ENCODE data around the gene VWA3B.

VWA3B gene

GRCh38 chr2:98070081-98070480, 16.9 kb upstream of the VWA3B start:
- Histone ChIP-seq H3K27ac (ENCODE audit: low read depth, low read length) (no peak overlapping the region), H3K9me3 (ENCODE audit: insufficient read depth, low read length) (no peaks in the 10 kb centered on the region), H4K20me1 (ENCODE audit: low read depth, low read length) (no peaks in the 10 kb centered on the region), H3K4me2 (ENCODE audit: low read depth, low read length, poor library complexity, severe bottlenecking) (no peak overlapping the region), H3K36me3 (ENCODE audit: low read length) (no peaks in the 10 kb centered on the region), H2AFZ (ENCODE audit: low read depth, low read length, severe bottlenecking) (no peak overlapping the region), H3K9me2 (replicated peaks; ENCODE audit: insufficient read depth, low read length) (no peaks in the 10 kb centered on the region), H3F3A (ENCODE audit: insufficient read depth) (no peaks in the 10 kb centered on the region), H3K9ac (ENCODE audit: low read length) (no peak overlapping the region), H3K79me2 (ENCODE audit: insufficient read depth, low read length) (no peaks in the 10 kb centered on the region), H3K4me3 (ENCODE audit: insufficient read depth, low read length, poor library complexity, severe bottlenecking) (no peak overlapping the region), H3K27me3 (ENCODE audit: low read length) (no peaks in the 10 kb centered on the region)
- TF ChIP-seq EZH2phosphoT487 (conservative IDR thresholded peaks at IDR 0.05; ENCODE audit: low read length) (no peak), CTCF (IDR thresholded peaks at IDR 0.05; ENCODE audit: insufficient read depth, low read length, poor library complexity, severe bottlenecking) (no peak)

- Histone ChIP-seq H3K36me3 (ENCODE audit: low read length) (no peaks in the 10 kb centered on the region), H3K9me2 (replicated peaks; ENCODE audit: insufficient read depth, low read length) (no peaks in the 10 kb centered on the region), H3K9ac (ENCODE audit: low read length) (no peak overlapping the region), H3K4me2 (ENCODE audit: low read depth, low read length, poor library complexity, severe bottlenecking) (no peak overlapping the region), H3K27ac (ENCODE audit: low read depth, low read length) (no peak overlapping the region), H3F3A (ENCODE audit: insufficient read depth) (no peaks in the 10 kb centered on the region), H2AFZ (ENCODE audit: low read depth, low read length, severe bottlenecking) (no peak overlapping the region), H3K27me3 (ENCODE audit: low read length) (no peaks in the 10 kb centered on the region), H3K4me3 (ENCODE audit: insufficient read depth, low read length, poor library complexity, severe bottlenecking) (no peak overlapping the region), H4K20me1 (ENCODE audit: low read depth, low read length) (no peaks in the 10 kb centered on the region), H3K9me3 (ENCODE audit: insufficient read depth, low read length) (no peaks in the 10 kb centered on the region), H3K79me2 (ENCODE audit: insufficient read depth, low read length) (no peaks in the 10 kb centered on the region)
- TF ChIP-seq CTCF (IDR thresholded peaks at IDR 0.05; ENCODE audit: insufficient read depth, low read length, poor library complexity, severe bottlenecking) = no peak
- no peak for TF ChIP-seq EZH2phosphoT487 (conservative IDR thresholded peaks at IDR 0.05; ENCODE audit: low read length)
Measured at GRCh38 chr2:98072442-98072841, 14.5 kb upstream of the VWA3B start.

GRCh38 chr2:98078701-98079100, 8.3 kb upstream of the VWA3B start:
- H4K20me1 ChIP-seq (ENCODE audit: low read depth, low read length) = no peaks in the 10 kb centered on the region
- no peak overlapping the region for H2AFZ ChIP-seq (ENCODE audit: low read depth, low read length, severe bottlenecking)
- no peak overlapping the region for H3K4me2 ChIP-seq (ENCODE audit: low read depth, low read length, poor library complexity, severe bottlenecking)
- H3K9me2 ChIP-seq (replicated peaks; ENCODE audit: insufficient read depth, low read length) = no peaks in the 10 kb centered on the region
- TF ChIP-seq EZH2phosphoT487 (conservative IDR thresholded peaks at IDR 0.05; ENCODE audit: low read length) (no peak), CTCF (IDR thresholded peaks at IDR 0.05; ENCODE audit: insufficient read depth, low read length, poor library complexity, severe bottlenecking) (no peak)
- H3K27ac ChIP-seq (ENCODE audit: low read depth, low read length) = no peak overlapping the region
- no peaks in the 10 kb centered on the region for H3K79me2 ChIP-seq (ENCODE audit: insufficient read depth, low read length)
- no peaks in the 10 kb centered on the region for H3K9me3 ChIP-seq (ENCODE audit: insufficient read depth, low read length)
- no peaks in the 10 kb centered on the region for H3F3A ChIP-seq (ENCODE audit: insufficient read depth)
- no peaks in the 10 kb centered on the region for H3K36me3 ChIP-seq (ENCODE audit: low read length)
- H3K27me3 ChIP-seq (ENCODE audit: low read length) = no peaks in the 10 kb centered on the region
- no peak overlapping the region for H3K4me3 ChIP-seq (ENCODE audit: insufficient read depth, low read length, poor library complexity, severe bottlenecking)
- no peak overlapping the region for H3K9ac ChIP-seq (ENCODE audit: low read length)
